B cell (primary cell): Measurements from ENCODE around the gene PRPF19.

ENCODE experiments used
- EZH2 ChIP-seq: IDR thresholded peaks from 2 replicates; pipeline ENCODE4 v1.6.1; 2012; ENCODE audit warnings: borderline replicate concordance, low read depth, mild to moderate bottlenecking, moderate library complexity, low read length; ENCODE audit not compliant: insufficient read depth, poor library complexity, severe bottlenecking
- TF ChIP-seq, protein P1 (sequence below): fragments of 200-600 bp; IDR thresholded peaks from one replicate; pipeline ENCODE4 v1.8.0; 2022; ENCODE audit warnings: antibody characterized with exemption, mild to moderate bottlenecking

DNA sequence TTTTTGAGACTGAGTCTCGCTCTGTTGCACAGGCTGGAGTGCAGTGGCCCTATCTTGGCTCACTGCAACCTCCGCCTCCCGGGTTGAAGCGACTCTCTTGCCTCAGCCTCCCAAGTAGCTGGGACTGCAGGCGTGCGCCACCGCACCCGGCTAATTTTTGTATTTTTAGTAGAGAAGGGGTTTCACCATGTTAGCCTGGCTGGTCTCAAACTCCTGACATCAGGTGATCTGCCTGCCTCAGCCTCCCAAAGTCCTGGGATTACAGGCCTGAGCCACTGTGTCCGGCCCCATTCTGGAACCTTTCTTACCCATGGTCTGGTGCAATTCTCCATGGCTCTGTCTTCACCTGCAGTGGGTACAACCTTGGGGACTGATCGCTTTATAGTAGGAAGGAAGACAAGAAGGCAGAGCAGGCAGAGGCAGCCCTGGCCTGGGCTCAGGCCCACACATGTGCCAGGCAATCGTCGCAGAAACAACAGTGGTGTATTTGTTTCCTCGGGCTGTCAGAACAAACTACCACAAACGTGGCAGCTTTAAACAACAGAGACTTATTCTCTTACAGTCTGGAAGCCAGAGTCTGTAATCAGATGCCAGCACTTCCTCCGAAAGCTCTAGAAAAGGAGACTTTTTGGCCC is 46.7 kb downstream of the PRPF19 start:
- TF ChIP-seq, protein P1, sequence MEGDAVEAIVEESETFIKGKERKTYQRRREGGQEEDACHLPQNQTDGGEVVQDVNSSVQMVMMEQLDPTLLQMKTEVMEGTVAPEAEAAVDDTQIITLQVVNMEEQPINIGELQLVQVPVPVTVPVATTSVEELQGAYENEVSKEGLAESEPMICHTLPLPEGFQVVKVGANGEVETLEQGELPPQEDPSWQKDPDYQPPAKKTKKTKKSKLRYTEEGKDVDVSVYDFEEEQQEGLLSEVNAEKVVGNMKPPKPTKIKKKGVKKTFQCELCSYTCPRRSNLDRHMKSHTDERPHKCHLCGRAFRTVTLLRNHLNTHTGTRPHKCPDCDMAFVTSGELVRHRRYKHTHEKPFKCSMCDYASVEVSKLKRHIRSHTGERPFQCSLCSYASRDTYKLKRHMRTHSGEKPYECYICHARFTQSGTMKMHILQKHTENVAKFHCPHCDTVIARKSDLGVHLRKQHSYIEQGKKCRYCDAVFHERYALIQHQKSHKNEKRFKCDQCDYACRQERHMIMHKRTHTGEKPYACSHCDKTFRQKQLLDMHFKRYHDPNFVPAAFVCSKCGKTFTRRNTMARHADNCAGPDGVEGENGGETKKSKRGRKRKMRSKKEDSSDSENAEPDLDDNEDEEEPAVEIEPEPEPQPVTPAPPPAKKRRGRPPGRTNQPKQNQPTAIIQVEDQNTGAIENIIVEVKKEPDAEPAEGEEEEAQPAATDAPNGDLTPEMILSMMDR: no peak
- no peak for TF ChIP-seq EZH2
